Measurements from ENCODE around the gene FIBCD1. TPM values are rescaled to one million over a fixed set of nuclear protein-coding genes. Genes with fewer than 3 reads are reported as not detected.

Gene FIBCD1
- total and polyA plus RNA-seq, 9 of the 15 experiments (the other 6 are each of a cell fraction or from before 2014, with no cell fraction given) = 0.53 to 1.2 (median 0.95) TPM; not detected in 4

DNA sequence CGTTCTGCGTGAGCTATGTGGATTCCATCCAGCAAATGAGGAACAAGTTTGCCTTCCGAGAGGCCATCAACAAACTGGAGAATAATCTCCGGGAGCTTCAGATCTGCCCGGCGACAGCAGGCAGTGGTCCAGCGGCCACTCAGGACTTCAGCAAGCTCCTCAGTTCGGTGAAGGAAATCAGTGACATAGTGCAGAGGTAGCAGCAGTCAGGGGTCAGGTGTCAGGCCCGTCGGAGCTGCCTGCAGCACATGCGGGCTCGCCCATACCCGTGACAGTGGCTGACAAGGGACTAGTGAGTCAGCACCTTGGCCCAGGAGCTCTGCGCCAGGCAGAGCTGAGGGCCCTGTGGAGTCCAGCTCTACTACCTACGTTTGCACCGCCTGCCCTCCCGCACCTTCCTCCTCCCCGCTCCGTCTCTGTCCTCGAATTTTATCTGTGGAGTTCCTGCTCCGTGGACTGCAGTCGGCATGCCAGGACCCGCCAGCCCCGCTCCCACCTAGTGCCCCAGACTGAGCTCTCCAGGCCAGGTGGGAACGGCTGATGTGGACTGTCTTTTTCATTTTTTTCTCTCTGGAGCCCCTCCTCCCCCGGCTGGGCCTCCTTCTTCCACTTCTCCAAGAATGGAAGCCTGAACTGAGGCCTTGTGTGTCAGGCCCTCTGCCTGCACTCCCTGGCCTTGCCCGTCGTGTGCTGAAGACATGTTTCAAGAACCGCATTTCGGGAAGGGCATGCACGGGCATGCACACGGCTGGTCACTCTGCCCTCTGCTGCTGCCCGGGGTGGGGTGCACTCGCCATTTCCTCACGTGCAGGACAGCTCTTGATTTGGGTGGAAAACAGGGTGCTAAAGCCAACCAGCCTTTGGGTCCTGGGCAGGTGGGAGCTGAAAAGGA, 53.3 kb downstream of the FIBCD1 start:
- FAIRE-seq (no peak), ATAC-seq (no peak; the same call in 1 of the 3 replicates), DNase-seq (ENCODE audit: extremely low read depth in 1 of 4, low spot score in 3 of 4) (peak in 2 of 4 experiments; percentile 57 to 59)
- ChIA-PET CTCF (ENCODE audit: low intra/inter-chr PET ratio) (no interaction called here), POLR2A (interaction anchor here (0.6 to 14.2 kb wide), 26 partner anchors 8 to 440 kb away, joined by 3 to 220 read pairs (median 4); partner anchors contain the start of genes NUP214 and QRFP)
- no TSS peak for BruUV-seq (replicated peaks)
- WGBS (ENCODE audit: insufficient coverage, low coverage, missing lambda C conversion rate) = 87% methylated on average over 35 of the region's 35 CpGs
- H3K4me3 ChIP-seq = no peak overlapping the region
- intact Hi-C loops (cut with micrococcal nuclease) (no loop called here), in situ Hi-C loops (cut with MboI) (no loop called here)
- peaks cover 38% of the 10 kb centered on the region for H4K20me1 ChIP-seq (replicated peaks; ENCODE audit: control insufficient read depth, insufficient read depth, low read length)
- H3K36me3 ChIP-seq (ENCODE audit: control insufficient read depth, insufficient read depth, low read length) = peaks cover 85% of the 10 kb centered on the region
- no peaks in the 10 kb centered on the region for H3K27me3 ChIP-seq (ENCODE audit: control insufficient read depth in 2 of 2, insufficient read depth in 2 of 2, low read length in 2 of 2)
- TF ChIP-seq, protein P1, sequence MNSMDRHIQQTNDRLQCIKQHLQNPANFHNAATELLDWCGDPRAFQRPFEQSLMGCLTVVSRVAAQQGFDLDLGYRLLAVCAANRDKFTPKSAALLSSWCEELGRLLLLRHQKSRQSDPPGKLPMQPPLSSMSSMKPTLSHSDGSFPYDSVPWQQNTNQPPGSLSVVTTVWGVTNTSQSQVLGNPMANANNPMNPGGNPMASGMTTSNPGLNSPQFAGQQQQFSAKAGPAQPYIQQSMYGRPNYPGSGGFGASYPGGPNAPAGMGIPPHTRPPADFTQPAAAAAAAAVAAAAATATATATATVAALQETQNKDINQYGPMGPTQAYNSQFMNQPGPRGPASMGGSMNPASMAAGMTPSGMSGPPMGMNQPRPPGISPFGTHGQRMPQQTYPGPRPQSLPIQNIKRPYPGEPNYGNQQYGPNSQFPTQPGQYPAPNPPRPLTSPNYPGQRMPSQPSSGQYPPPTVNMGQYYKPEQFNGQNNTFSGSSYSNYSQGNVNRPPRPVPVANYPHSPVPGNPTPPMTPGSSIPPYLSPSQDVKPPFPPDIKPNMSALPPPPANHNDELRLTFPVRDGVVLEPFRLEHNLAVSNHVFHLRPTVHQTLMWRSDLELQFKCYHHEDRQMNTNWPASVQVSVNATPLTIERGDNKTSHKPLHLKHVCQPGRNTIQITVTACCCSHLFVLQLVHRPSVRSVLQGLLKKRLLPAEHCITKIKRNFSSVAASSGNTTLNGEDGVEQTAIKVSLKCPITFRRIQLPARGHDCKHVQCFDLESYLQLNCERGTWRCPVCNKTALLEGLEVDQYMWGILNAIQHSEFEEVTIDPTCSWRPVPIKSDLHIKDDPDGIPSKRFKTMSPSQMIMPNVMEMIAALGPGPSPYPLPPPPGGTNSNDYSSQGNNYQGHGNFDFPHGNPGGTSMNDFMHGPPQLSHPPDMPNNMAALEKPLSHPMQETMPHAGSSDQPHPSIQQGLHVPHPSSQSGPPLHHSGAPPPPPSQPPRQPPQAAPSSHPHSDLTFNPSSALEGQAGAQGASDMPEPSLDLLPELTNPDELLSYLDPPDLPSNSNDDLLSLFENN (IDR thresholded peaks at IDR 0.05; ENCODE audit: low read depth in 2 of 2, low read length in 2 of 2) = no peak
- no peak for TF ChIP-seq XRCC4 (IDR thresholded peaks at IDR 0.05; ENCODE audit: extremely low read depth, insufficient read depth, insufficient read length)
- TF ChIP-seq, protein P2, sequence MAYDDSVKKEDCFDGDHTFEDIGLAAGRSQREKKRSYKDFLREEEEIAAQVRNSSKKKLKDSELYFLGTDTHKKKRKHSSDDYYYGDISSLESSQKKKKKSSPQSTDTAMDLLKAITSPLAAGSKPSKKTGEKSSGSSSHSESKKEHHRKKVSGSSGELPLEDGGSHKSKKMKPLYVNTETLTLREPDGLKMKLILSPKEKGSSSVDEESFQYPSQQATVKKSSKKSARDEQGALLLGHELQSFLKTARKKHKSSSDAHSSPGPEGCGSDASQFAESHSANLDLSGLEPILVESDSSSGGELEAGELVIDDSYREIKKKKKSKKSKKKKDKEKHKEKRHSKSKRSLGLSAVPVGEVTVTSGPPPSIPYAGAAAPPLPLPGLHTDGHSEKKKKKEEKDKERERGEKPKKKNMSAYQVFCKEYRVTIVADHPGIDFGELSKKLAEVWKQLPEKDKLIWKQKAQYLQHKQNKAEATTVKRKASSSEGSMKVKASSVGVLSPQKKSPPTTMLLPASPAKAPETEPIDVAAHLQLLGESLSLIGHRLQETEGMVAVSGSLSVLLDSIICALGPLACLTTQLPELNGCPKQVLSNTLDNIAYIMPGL (CRISPR knock-in tag; IDR thresholded peaks at IDR 0.05) = peak; percentile 31; the same call in 1 of the 2 replicates
- TF ChIP-seq, protein P3, sequence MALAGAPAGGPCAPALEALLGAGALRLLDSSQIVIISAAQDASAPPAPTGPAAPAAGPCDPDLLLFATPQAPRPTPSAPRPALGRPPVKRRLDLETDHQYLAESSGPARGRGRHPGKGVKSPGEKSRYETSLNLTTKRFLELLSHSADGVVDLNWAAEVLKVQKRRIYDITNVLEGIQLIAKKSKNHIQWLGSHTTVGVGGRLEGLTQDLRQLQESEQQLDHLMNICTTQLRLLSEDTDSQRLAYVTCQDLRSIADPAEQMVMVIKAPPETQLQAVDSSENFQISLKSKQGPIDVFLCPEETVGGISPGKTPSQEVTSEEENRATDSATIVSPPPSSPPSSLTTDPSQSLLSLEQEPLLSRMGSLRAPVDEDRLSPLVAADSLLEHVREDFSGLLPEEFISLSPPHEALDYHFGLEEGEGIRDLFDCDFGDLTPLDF (CRISPR knock-in tag; IDR thresholded peaks at IDR 0.05) = peak; percentile 13; the same call in 1 of the 2 replicates
- peaks cover 0 to 40% of the 10 kb centered on the region in 2 experiments; a peak in 1 of 5 replicates for H3K4me1 ChIP-seq (replicated peaks in 1 of 2; ENCODE audit: control insufficient read depth in 2 of 2, insufficient read depth in 2 of 2, low read length in 2 of 2)
- no peak overlapping the region for H3K27ac ChIP-seq (ENCODE audit: extremely low read depth, low read depth, low read length)
- peaks cover 6% of the 10 kb centered on the region for H3K9me1 ChIP-seq (ENCODE audit: control insufficient read depth, insufficient read depth, low read length)
- H2AFZ ChIP-seq (ENCODE audit: low read depth, low read length) = no peak overlapping the region
- H3K9ac ChIP-seq (ENCODE audit: insufficient read depth in 1 of 2, low read depth in 2 of 2, low read length in 2 of 2) = peak overlapping the region in 1 of 2 experiments; percentile 29; a peak in 2 of 4 replicates
- H3K9me3 ChIP-seq (replicated peaks; ENCODE audit: control insufficient read depth, insufficient read depth, low read depth, low read length) = no peaks in the 10 kb centered on the region
- H3K79me2 ChIP-seq (ENCODE audit: control insufficient read depth, insufficient read depth, low read length) = no peaks in the 10 kb centered on the region
- no peak overlapping the region for H3K4me2 ChIP-seq (ENCODE audit: insufficient read depth, low read length)

Measured in K562 (cell line).